Fibroblast of lung (primary cell): ENCODE results near the gene METTL23. TPM values are rescaled to one million over a fixed set of nuclear protein-coding genes. Genes with fewer than 3 reads are reported as not detected.
"Not testable (repeated sequence)": the region's sequence is repeated elsewhere in the genome, so short reads cannot be mapped to it uniquely, and the experiment has no call there.

ENCODE experiments used
- DNase-seq, 2 donors: peaks; one replicate each; pipeline versions ENCODE4 v3.0.0 to v3.0.0-alpha.2; 2010; ENCODE audit warnings: low read depth in 2 of 2
- H2AFZ ChIP-seq: 2 replicates; pipeline ENCODE4 v1.5.1; 2012; ENCODE audit warnings: low read length, control low read depth, inconsistent platforms
- H3K27ac ChIP-seq: 2 replicates; pipeline ENCODE4 v1.5.1; 2011; ENCODE audit warnings: low read length, control low read depth; ENCODE audit not compliant: insufficient read depth
- H3K27me3 ChIP-seq: 2 replicates; pipeline ENCODE4 v1.5.1; 2011; ENCODE audit warnings: mild to moderate bottlenecking, low read length; ENCODE audit not compliant: control insufficient read depth, insufficient read depth
- H3K36me3 ChIP-seq: 2 replicates; pipeline ENCODE4 v1.5.1; 2011; ENCODE audit warnings: low read length; ENCODE audit not compliant: control insufficient read depth, insufficient read depth
- H3K4me1 ChIP-seq: 2 replicates; pipeline ENCODE4 v1.5.1; 2011; ENCODE audit warnings: low read length; ENCODE audit not compliant: control insufficient read depth, insufficient read depth; ENCODE audit errors: extremely low read depth
- H3K4me2 ChIP-seq: 2 replicates; pipeline ENCODE4 v1.5.1; 2011; ENCODE audit warnings: low read length, control low read depth; ENCODE audit not compliant: insufficient read depth; ENCODE audit errors: extremely low read depth
- H3K4me3 ChIP-seq, 4 experiments: fragments of 200-600 bp in 1 of 4; sonication (generic) in 1 of 4; replicated peaks in 1 of 4; 2 replicates each; pipeline ENCODE4 v1.5.1; 2011 to 2016; ENCODE audit warnings: low read length in 4 of 4, low read depth in 3 of 4, mild to moderate bottlenecking in 3 of 4, control low read depth in 2 of 4, inconsistent platforms in 1 of 4, mixed read lengths in 1 of 4; ENCODE audit not compliant: insufficient read depth in 1 of 4; ENCODE audit errors: control extremely low read depth in 1 of 4
- H3K79me2 ChIP-seq: 2 replicates; pipeline ENCODE4 v1.5.1; 2012; ENCODE audit warnings: mild to moderate bottlenecking, low read length, inconsistent platforms; ENCODE audit not compliant: control insufficient read depth, insufficient read depth
- H3K9ac ChIP-seq: 2 replicates; pipeline ENCODE4 v1.5.1; 2011; ENCODE audit warnings: mild to moderate bottlenecking, low read length, control low read depth; ENCODE audit not compliant: insufficient read depth
- H3K9me3 ChIP-seq: 2 replicates; pipeline ENCODE4 v1.5.1; 2012; ENCODE audit warnings: low read depth, low read length; ENCODE audit not compliant: control insufficient read depth, insufficient read depth
- H4K20me1 ChIP-seq: 2 replicates; pipeline ENCODE4 v1.5.1; 2011; ENCODE audit warnings: low read length; ENCODE audit not compliant: control insufficient read depth, insufficient read depth; ENCODE audit errors: extremely low read depth
- CTCF ChIP-seq, 2 donors: IDR thresholded peaks in 1 of 2; conservative IDR thresholded peaks in 1 of 2; 1 replicate in 1 of 2; 2 replicates in 1 of 2; pipeline ENCODE4 v1.5.1; 2011 to 2012; ENCODE audit warnings: low read length in 2 of 2, control low read depth in 1 of 2, inconsistent platforms in 1 of 2, low read depth in 1 of 2, mild to moderate bottlenecking in 1 of 2
- EZH2 ChIP-seq: IDR thresholded peaks from 2 replicates; pipeline ENCODE4 v1.5.1; 2012; ENCODE audit warnings: low read length, control low read depth, mild to moderate bottlenecking; ENCODE audit errors: missing control alignments
- polyA plus RNA-seq, 2 donors: library from polyadenylated mRNA; depleted of rRNA in 1 of 2; stranded (reverse) in 1 of 2; unstranded in 1 of 2; fragments of >200 nt; gene quantifications; 2 replicates each; pipeline ENCODE4 v1.2.1, GENCODE V29; 2011 to 2012; ENCODE audit warnings: missing spikeins in 1 of 2
- total RNA-seq: library from RNA; depleted of rRNA; stranded (reverse); fragments of >200 nt; gene quantifications from 2 replicates; pipeline ENCODE4 v1.2.1, GENCODE V29; 2014

METTL23 gene
- total and polyA plus RNA-seq, 2 donors (not counting 1 experiment from before 2014, with no cell fraction given): 26.4 to 35.1 TPM

- peak within 1 kb of the TSS; percentile 99 for H3K27ac ChIP-seq
- no peaks in the 10 kb centered on the region for H4K20me1 ChIP-seq
- H3K9me3 ChIP-seq: no peaks in the 10 kb centered on the region
- H3K27me3 ChIP-seq: no peaks in the 10 kb centered on the region
- DNase-seq: peak; percentile 51 to 67
- peaks cover 30% of the 10 kb centered on the region for H3K4me1 ChIP-seq
- H3K9ac ChIP-seq: peak within 1 kb of the TSS; percentile 72
- peaks cover 10% of the 10 kb centered on the region for H3K36me3 ChIP-seq
- TF ChIP-seq CTCF (conservative IDR thresholded peaks at IDR 0.05 in 1 of 2, IDR thresholded peaks at IDR 0.05 in 1 of 2; ENCODE audit: low read depth in 1 of 2, low read length in 2 of 2): no peak
- TF ChIP-seq EZH2: no peak
- no peak within 1 kb of the TSS for H2AFZ ChIP-seq
- peak within 1 kb of the TSS; percentile 75 to 81 (median 78) for H3K4me3 ChIP-seq
- H3K79me2 ChIP-seq: peaks cover 43% of the 10 kb centered on the region
- H3K4me2 ChIP-seq: peak within 1 kb of the TSS; percentile 97
These were observed 15.6 kb upstream of the METTL23 start, which contains the start of gene MXRA7 for GRCh38 chr17:76710863-76711611. TSS of gene MXRA7 (minus strand) at chr17:76710965. CDS start at chr17:76710946, 19 bp downstream.

- not testable (repeated sequence) for H3K9me3 ChIP-seq, H2AFZ ChIP-seq, H3K27ac ChIP-seq, H3K4me2 ChIP-seq, H3K27me3 ChIP-seq, H3K9ac ChIP-seq, H4K20me1 ChIP-seq, DNase-seq, H3K4me3 ChIP-seq
- Histone ChIP-seq H3K79me2 (peaks cover 32% of the 10 kb centered on the region), H3K36me3 (peaks cover 10% of the 10 kb centered on the region), H3K4me1 (peaks cover 35% of the 10 kb centered on the region)
These were observed 14.3 kb upstream of the METTL23 start for GRCh38 chr17:76712321-76712720.

GRCh38 chr17:76713765-76714164 is 12.9 kb upstream of the METTL23 start:
- no peak overlapping the region for H3K4me2 ChIP-seq
- no peak for TF ChIP-seq CTCF (conservative IDR thresholded peaks at IDR 0.05 in 1 of 2, IDR thresholded peaks at IDR 0.05 in 1 of 2; ENCODE audit: low read depth in 1 of 2, low read length in 2 of 2)
- no peak for TF ChIP-seq EZH2
- peaks cover 17% of the 10 kb centered on the region for H3K79me2 ChIP-seq
- DNase-seq: no peak
- no peak overlapping the region for H3K27ac ChIP-seq
- H3K27me3 ChIP-seq: no peaks in the 10 kb centered on the region
- H3K9ac ChIP-seq: no peak overlapping the region
- peaks cover 24% of the 10 kb centered on the region for H3K4me1 ChIP-seq
- no peak overlapping the region for H3K4me3 ChIP-seq
- no peaks in the 10 kb centered on the region for H4K20me1 ChIP-seq
- no peak overlapping the region for H2AFZ ChIP-seq
- H3K36me3 ChIP-seq: peaks cover 12% of the 10 kb centered on the region
- H3K9me3 ChIP-seq: no peaks in the 10 kb centered on the region
